Nephron (organoid): ENCODE measurements around the gene SMAP1.

ENCODE experiments used
- H3K27ac Mint-ChIP-seq, 3 experiments: 2 replicates each; pipeline ENCODE4 v1.8.0; 2020; ENCODE audit warnings: mixed read lengths in 3 of 3, mild to moderate bottlenecking in 2 of 3, moderate library complexity in 1 of 3
- H3K27me3 Mint-ChIP-seq: 2 replicates; pipeline ENCODE4 v1.8.0; 2021; ENCODE audit warnings: low read depth, mild to moderate bottlenecking, moderate library complexity, mixed read lengths
- H3K36me3 Mint-ChIP-seq: 2 replicates; pipeline ENCODE4 v1.8.0; 2020; ENCODE audit warnings: low read depth, mixed read lengths
- H3K4me1 Mint-ChIP-seq: 2 replicates; pipeline ENCODE4 v1.8.0; 2020; ENCODE audit warnings: mixed read lengths
- H3K4me3 Mint-ChIP-seq, 3 experiments: 2 replicates each; pipeline ENCODE4 v1.8.0; 2020; ENCODE audit warnings: mild to moderate bottlenecking in 3 of 3, mixed read lengths in 3 of 3, moderate library complexity in 2 of 3
- H3K9me3 Mint-ChIP-seq: 2 replicates; pipeline ENCODE4 v1.8.0; 2020; ENCODE audit warnings: mixed read lengths
- TF ChIP-seq, protein P1 (sequence below), 3 experiments: fragments of 200-600 bp; sonication (generic); IDR thresholded peaks; one replicate each; pipeline ENCODE4 v1.5.0; 2021; ENCODE audit warnings: antibody characterized with exemption in 3 of 3; ENCODE audit not compliant: unreplicated experiment in 3 of 3

SMAP1 gene

DNA sequence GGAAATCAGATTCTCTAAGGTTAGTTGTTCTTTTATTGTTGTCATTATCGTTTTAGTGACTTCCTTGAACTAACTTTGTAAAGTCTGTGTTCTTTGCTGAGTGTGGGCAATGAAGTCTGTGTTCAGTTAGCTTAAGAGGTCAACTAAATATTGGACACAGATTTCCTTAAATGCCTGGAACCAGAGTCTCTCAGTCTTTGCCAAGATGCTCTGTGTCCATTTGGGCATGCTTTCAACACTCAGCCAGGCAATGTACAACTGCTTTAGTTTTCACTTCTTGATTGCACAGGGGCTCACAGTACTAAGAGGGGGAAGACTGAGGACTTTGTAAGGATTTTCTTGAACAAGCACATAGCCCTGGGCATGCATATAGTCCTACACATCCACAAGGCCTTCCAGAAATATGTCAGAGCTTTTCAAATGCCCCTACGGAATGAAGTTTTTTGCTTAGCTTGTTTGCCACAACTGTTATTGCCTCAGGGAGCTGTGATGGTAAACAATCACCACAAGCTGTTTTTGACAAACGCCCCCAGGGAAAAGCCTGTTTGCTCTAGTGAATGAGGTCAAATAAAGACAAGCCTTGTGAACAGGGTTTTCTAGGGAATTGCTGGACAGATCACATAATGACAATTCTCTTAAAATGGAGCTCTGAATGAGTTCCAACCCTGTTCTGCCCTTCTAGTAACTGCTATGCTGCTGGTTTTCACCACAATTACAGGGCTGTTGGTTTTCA is 206.7 kb downstream of the SMAP1 start:
- Mint-ChIP-seq H3K27ac (no peak overlapping the region), H3K36me3 (peaks cover 13% of the 10 kb centered on the region), H3K4me3 (no peak overlapping the region), H3K9me3 (peaks cover 22% of the 10 kb centered on the region), H3K4me1 (no peaks in the 10 kb centered on the region), H3K27me3 (no peaks in the 10 kb centered on the region)
- TF ChIP-seq, protein P1, sequence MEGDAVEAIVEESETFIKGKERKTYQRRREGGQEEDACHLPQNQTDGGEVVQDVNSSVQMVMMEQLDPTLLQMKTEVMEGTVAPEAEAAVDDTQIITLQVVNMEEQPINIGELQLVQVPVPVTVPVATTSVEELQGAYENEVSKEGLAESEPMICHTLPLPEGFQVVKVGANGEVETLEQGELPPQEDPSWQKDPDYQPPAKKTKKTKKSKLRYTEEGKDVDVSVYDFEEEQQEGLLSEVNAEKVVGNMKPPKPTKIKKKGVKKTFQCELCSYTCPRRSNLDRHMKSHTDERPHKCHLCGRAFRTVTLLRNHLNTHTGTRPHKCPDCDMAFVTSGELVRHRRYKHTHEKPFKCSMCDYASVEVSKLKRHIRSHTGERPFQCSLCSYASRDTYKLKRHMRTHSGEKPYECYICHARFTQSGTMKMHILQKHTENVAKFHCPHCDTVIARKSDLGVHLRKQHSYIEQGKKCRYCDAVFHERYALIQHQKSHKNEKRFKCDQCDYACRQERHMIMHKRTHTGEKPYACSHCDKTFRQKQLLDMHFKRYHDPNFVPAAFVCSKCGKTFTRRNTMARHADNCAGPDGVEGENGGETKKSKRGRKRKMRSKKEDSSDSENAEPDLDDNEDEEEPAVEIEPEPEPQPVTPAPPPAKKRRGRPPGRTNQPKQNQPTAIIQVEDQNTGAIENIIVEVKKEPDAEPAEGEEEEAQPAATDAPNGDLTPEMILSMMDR (IDR thresholded peaks at IDR 0.05; ENCODE audit: unreplicated experiment in 3 of 3) = no peak

DNA sequence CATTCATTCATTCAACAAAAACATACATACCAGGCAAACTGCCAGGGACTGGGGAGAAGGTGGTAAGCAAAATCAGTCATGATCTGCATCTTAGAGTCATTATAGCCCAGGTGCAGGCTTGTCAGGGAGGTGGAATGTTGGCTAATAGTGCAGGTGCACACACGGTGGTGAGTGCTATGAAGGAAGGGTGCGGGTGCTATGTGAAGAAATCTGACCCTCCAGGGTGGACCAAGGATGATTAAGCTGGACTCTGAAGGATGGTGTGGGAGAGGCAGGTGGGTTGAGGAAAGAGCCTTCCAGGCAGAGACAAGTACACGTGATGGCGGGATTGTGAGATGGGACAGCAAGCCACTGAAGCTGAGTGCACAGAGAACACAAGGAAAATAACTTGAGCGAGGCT is 211.8 kb downstream of the SMAP1 start:
- no peak overlapping the region for H3K27ac Mint-ChIP-seq
- no peaks in the 10 kb centered on the region for H3K9me3 Mint-ChIP-seq
- TF ChIP-seq, protein P1 (IDR thresholded peaks at IDR 0.05; ENCODE audit: unreplicated experiment in 3 of 3) = no peak
- H3K4me3 Mint-ChIP-seq = no peak overlapping the region
- H3K27me3 Mint-ChIP-seq = peaks cover 6% of the 10 kb centered on the region
- no peaks in the 10 kb centered on the region for H3K36me3 Mint-ChIP-seq
- H3K4me1 Mint-ChIP-seq = no peaks in the 10 kb centered on the region

DNA sequence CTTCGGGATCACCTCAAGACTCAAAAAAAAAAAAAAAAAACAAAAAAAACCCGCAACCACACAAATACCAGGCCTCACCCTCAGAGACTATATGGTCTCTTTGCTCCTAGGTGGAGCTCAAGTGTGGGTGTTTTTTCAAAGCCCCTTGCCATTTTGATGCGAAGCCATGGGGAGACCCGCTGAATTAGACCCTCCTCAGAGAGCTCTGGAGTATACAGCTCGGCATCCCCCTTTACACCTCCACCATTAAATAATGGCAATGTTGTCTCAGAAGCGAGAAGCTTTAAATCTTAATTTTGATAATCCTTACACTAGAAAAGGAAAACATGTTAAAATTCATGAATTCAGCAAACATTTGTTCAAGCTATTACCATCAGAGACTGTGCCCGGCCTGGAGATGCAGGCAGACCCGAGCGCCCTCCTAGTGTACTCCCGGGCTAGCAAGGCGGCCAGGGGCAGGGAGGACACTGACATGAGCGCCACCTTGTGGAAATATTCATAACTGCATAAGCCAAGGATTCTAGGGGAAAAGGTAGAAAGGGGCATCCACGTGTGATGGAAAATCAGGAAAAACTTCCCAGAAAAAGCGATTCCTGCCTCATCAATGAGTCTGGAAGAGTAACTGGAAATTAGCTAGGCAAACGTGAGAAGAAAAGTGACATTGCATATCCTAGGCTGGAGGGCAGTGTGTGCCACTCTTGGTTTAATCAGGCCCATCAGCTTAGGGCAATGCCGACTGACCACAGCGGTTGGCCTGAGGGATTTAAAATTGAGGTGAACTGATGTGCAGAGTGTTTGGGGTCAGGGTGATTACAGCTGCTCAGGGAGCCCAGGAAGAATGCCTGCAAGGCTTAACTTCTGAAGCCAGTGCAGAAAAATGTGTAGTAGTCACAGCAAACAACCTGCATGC is 216.6 kb downstream of the SMAP1 start:
- no peaks in the 10 kb centered on the region for H3K9me3 Mint-ChIP-seq
- TF ChIP-seq, protein P1 (IDR thresholded peaks at IDR 0.05; ENCODE audit: unreplicated experiment in 3 of 3) = peak; percentile 80 to 95 (median 86)
- H3K36me3 Mint-ChIP-seq = no peaks in the 10 kb centered on the region
- H3K27ac Mint-ChIP-seq = no peak overlapping the region
- H3K27me3 Mint-ChIP-seq = peaks cover 10% of the 10 kb centered on the region
- H3K4me1 Mint-ChIP-seq = peaks cover 18% of the 10 kb centered on the region
- no peak overlapping the region for H3K4me3 Mint-ChIP-seq

DNA sequence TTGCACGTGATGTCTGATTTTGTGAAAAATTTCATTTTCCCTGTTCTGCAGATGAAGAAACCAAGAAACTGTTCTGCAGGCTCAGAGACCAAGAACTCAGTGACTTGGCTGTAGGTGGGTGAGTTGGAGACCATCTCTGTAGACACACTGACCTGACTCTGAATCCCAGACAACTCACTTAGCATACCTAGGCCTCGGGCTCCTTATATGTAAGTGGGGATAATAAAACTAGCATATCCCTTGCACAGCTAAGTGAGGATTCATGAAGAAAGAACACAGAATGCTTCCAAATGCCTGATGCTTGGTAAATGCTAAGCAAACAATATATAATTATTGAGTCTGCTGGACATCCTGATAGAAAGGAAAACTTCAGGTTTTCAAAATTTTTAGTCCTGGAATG is 218.4 kb downstream of the SMAP1 start:
- no peaks in the 10 kb centered on the region for H3K36me3 Mint-ChIP-seq
- TF ChIP-seq, protein P1 (IDR thresholded peaks at IDR 0.05; ENCODE audit: unreplicated experiment in 3 of 3) = no peak

DNA sequence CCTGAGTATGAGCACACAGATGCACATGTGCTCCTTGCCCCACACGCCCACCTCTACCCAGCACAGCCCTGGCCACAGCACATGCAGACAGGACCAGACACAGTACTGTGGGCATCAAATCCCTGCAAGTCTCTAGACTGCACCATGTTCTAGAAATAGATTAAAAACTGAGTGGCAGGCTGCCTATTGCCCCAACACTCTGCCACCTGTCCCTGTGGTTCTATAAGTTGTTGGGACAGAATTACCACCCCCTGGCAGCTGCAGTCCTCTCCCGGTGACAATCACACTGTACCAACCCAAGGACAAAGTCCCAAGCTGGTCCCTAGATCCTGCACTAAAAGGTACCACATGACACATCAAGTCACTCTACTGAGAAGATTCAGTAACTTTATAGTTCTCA is 219.0 kb downstream of the SMAP1 start:
- no peaks in the 10 kb centered on the region for H3K9me3 Mint-ChIP-seq
- TF ChIP-seq, protein P1 (IDR thresholded peaks at IDR 0.05; ENCODE audit: unreplicated experiment in 3 of 3) = no peak
- H3K27me3 Mint-ChIP-seq = peaks cover 7% of the 10 kb centered on the region
- no peaks in the 10 kb centered on the region for H3K36me3 Mint-ChIP-seq
- peaks cover 21% of the 10 kb centered on the region for H3K4me1 Mint-ChIP-seq
- H3K4me3 Mint-ChIP-seq = no peak overlapping the region
- no peak overlapping the region for H3K27ac Mint-ChIP-seq

More for the DNA sequence above, 218.4 kb downstream of the SMAP1 start:
- H3K9me3 Mint-ChIP-seq = no peaks in the 10 kb centered on the region
- H3K27me3 Mint-ChIP-seq = peaks cover 7% of the 10 kb centered on the region
- H3K4me1 Mint-ChIP-seq = peaks cover 21% of the 10 kb centered on the region
- no peak overlapping the region for H3K4me3 Mint-ChIP-seq
- no peak overlapping the region for H3K27ac Mint-ChIP-seq
